Glomerular visceral epithelial cell (primary cell): Measurements from ENCODE around the gene TSPAN1.

ENCODE experiments used
- DNase-seq: peaks from one replicate; pipeline ENCODE4 v3.0.0-alpha.2; 2016; ENCODE audit errors: extremely low spot score

The TSPAN1 gene

GRCh38 chr1:46160212-46160611 lies 14.7 kb upstream of the TSPAN1 start:
- no peak for DNase-seq

- no peak for DNase-seq
Measured at GRCh38 chr1:46166521-46167462, 8.1 kb upstream of the TSPAN1 start.

GRCh38 chr1:46168477-46168876 lies 6.4 kb upstream of the TSPAN1 start:
- DNase-seq, result no peak

GRCh38 chr1:46169811-46170454 lies 5.0 kb upstream of the TSPAN1 start:
- no peak for DNase-seq

GRCh38 chr1:46171351-46171750 lies 3.5 kb upstream of the TSPAN1 start:
- peak; percentile 44 for DNase-seq

GRCh38 chr1:46171871-46172270 lies 3.0 kb upstream of the TSPAN1 start:
- DNase-seq, result no peak

DNA sequence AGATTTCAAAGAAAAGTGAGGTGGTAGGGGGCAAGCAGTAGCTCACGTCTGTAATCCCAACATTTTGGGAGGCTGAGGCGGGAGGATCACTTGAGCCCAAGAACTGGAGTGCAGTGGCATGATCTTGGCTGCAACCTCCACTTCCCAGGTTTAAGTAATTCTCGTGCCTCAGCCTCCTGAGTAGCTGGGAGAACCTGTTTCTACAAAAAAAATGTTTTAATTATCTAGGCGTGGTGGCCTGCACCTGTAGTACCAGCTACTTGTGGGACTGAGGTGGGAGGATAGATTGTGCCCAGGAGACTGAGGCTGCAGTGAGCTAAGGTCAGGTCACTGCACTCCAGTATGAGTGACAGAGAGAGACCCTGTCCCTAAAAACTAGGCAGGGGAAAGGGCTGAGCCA lies 2.6 kb upstream of the TSPAN1 start:
- DNase-seq, result no peak

- DNase-seq, result peak; percentile 16
Measured at GRCh38 chr1:46173361-46173856, 1.5 kb upstream of the TSPAN1 start.

- DNase-seq, result peak; percentile 41
Measured at GRCh38 chr1:46175243-46175642, 356 bp downstream of the TSPAN1 start.

DNA sequence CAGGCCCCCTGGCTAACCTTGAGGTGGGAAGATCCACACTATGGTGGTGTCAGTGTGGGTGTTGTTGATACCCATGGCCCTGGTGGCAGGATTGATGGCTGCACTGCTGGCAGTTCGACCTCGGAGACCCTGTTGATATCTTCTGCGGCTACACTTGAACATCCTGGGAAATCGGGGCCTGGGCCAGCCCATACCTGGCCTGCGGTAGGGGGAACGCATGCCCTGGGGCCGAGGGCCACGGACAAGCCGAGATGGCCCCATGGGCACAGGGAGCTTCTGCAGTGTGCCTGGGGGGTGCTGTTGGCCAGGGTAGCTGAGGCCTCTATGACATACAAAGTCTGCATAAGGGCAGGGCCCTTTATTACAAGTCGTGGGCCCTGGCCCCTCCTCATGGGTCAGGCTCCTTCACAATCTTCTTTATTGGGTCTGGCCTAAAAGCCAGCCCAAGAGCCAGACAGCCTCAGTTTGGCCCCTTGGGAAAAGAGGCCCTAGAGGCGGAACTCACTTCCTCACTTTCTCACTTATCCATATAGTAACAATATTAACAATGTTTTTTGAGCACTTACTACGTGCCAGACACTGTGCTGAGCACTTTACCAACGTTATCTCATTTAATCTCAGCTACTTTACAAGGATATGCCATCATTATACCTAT lies 1.5 kb downstream of the TSPAN1 start, which contains the start of gene P3R3URF:
Gene P3R3URF, minus strand, starts transcription at position 278 of the 655 bp plus-strand sequence. Its CDS starts 17 bp downstream, at position 261.
- DNase-seq, result no peak

DNA sequence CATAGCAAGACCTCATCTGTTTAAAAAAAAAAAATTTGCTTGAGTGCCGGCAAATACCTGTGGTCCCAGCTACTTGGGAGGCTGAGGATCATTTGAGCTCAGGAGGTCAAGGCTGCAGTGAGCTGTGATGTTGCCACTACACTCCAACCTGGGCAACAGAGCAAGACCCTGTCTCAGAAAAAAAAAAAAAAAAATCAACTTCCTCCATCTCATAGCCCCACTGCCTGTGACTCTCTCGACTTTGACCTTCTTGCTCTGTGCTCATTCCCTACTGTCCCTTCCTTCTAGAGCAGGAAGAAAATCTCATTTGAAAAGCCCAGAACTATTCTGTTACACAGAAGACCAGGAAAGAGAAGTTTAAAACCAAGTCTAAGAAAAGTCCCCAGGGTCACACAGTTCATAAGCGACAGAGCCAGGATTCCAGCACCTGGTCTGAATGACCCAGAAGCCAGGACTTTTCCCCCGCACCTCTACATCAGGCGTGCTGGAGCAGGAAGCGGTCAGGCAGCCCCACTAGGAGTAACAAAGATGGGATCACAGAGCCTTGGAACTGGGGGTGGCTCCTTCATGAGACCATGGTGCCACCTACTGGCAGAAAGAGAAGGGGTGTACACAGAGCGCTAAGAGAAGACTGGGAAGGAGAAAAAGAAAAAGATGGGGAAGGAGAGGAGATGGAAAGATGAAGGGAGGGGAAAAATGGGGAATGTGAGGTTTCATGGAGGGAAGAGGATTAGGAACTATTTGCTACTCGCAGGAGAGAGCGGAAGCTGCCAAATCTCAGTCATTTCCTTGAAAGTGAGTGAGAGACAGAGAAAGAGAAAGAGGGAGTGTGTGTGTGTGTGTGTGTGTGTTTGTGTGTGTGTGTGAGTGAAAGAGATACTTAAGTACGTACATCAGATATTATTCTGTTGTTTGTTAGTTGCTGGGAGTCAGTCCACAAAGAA lies 4.5 kb downstream of the TSPAN1 start:
- DNase-seq, result peak; percentile 90

DNA sequence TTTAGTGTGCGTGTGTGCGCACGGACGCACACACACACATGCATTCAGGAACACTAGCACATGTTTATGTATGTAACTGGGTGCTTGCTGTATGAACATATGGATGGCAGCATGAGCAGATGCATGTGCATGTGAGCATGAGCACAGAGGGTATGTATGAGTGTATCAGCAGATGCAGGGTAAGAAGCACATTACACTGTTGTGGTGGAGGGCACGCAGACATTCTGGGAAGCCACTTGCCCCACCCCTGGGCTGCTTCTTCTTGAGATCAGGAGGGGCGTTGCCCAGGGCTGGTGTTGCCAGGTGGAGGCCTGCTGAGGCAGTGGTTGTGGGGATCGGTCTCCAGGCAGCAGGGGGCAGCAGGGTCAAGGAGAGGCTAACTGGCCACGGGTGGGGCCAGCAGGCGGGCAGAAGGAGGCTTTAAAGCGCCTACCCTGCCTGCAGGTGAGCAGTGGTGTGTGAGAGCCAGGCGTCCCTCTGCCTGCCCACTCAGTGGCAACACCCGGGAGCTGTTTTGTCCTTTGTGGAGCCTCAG lies 5.3 kb downstream of the TSPAN1 start:
- DNase-seq, result peak; percentile 61

DNA sequence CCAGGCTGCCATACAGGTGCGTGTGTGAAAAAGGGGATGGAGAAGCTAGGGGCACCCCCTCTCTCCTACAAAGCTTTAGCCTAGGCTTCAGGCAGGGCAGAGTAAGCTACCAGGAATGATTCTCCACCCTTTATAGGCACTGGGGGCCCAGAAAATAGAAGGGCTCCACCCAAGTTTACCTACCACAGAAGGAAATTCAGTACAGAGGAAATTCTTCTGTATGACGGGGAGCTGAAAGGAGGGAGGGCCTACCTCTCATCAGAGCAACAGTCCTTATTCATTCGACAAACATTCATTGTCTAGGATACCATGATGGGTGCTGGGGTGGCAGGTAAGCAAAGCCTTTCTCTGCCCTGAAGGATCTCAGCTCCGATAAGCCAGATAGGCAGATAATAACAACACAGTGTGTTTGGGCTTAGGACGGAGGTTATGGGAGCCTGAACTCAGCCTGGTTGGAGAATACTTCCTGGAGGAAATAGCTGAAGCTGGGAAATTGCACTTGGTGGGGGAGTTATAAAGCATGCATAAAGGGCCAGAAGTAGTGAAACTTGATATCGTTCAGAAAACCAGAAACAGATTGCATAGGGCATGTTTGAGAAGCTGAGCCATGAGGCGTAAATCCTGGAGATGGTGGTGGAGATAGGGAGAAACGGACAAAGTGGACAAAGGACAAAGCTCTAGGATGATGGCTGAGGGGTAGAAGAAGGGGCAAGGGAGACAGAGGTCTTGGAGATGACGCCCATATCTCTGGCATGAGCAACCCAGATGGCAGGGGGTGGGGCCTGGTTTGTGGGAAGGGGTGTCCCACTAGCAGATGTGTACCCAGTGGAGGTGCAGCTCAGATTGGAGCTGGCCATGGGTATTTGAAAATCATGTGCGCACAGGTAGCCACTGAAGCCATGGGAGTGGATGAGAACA lies 6.7 kb downstream of the TSPAN1 start:
- DNase-seq, result no peak

- DNase-seq, result peak; percentile 99
Measured at GRCh38 chr1:46183079-46183847, 8.4 kb downstream of the TSPAN1 start.

DNA sequence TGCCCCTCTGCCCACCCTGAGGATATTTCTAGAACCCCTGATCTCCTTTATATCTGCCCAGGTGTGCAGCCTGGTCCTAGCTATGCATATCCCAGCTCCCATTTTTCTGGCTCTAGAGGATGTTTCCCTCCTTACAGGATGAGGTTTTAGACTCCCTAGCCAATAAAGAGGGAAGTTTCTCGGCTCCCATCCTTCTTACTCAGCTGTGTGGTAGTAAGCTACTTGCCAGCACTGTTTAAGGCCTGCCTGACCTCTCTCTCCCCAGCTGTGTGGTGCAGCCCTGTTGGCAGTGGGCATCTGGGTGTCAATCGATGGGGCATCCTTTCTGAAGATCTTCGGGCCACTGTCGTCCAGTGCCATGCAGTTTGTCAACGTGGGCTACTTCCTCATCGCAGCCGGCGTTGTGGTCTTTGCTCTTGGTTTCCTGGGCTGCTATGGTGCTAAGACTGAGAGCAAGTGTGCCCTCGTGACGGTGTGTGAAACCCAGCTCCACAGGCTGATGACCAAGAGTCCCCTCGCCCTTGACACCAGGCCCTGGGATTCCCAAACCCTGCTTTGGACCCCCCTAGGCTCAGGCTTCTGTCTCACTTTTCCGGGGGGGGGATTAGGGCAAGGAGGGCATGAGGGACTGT lies 9.2 kb downstream of the TSPAN1 start:
- no peak for DNase-seq

DNA sequence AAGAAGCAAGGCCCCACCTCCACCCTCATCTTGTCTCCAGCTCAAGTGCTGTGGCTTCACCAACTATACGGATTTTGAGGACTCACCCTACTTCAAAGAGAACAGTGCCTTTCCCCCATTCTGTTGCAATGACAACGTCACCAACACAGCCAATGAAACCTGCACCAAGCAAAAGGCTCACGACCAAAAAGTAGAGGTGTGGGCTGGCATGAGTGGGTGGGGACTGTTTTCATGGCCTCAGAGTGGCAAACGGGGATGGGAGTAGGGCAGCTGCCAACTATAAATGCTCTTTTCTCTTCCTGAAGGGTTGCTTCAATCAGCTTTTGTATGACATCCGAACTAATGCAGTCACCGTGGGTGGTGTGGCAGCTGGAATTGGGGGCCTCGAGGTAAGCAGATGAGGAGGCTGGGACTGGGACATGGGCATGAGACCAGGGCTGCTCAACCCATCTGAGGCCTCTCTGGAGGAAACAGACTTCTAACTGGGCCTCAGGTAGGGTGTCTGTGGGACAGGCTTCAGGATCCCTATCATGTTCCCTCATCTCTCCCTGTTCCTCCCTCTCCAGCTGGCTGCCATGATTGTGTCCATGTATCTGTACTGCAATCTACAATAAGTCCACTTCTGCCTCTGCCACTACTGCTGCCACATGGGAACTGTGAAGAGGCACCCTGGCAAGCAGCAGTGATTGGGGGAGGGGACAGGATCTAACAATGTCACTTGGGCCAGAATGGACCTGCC lies 10.2 kb downstream of the TSPAN1 start:
- no peak for DNase-seq

DNA sequence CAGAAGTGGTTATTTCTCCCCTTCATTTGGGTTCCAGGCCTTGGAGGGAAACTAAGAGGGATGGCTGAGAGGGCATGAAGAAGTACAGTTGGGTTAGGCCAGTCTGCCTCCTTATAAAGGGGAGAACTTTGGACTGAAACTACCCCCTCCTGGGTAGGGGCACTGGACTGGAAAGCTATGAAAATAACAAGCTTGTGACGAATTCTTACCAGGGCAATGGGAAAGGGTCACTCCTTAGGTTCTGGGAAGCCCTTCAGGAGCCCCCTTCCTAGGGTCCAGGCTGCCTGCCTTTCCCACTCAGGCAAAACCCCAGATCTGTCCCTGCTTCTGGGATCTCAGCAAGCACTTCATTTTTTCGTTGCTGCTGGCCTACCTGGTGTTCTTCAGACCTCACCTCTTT lies 11.2 kb downstream of the TSPAN1 start:
- peak; percentile 76 for DNase-seq
